ENCODE results near the gene PHACTR1.
"Not testable (repeated sequence)": the region's sequence is repeated elsewhere in the genome, so short reads cannot be mapped to it uniquely, and the experiment has no call there.

PHACTR1 gene

GRCh38 chr6:12716298-12716916 is at the start of gene PHACTR1:
TSS of gene PHACTR1 (plus strand) at chr6:12716767.
- peak; percentile 2 for DNase-seq

GRCh38 chr6:12666886-12667285 is 49.7 kb upstream of the PHACTR1 start:
- no peak for DNase-seq

GRCh38 chr6:12675931-12676330 is 40.6 kb upstream of the PHACTR1 start:
- no peak for DNase-seq

GRCh38 chr6:12679341-12679740 is 37.2 kb upstream of the PHACTR1 start:
- no peak for DNase-seq

GRCh38 chr6:12693122-12693521 is 23.4 kb upstream of the PHACTR1 start:
- no peak for DNase-seq

- DNase-seq = no peak
These were observed 18.3 kb upstream of the PHACTR1 start for GRCh38 chr6:12698298-12698697.

GRCh38 chr6:12704946-12705345 is 11.6 kb upstream of the PHACTR1 start:
- no peak for DNase-seq

- DNase-seq = no peak
These were observed 7.5 kb upstream of the PHACTR1 start for GRCh38 chr6:12709116-12709515.

- peak; percentile 23 for DNase-seq
These were observed 6.9 kb upstream of the PHACTR1 start for GRCh38 chr6:12709556-12710232.

- no peak for DNase-seq
These were observed 5.6 kb upstream of the PHACTR1 start for GRCh38 chr6:12710921-12711320.

GRCh38 chr6:12714022-12714421 is 2.5 kb upstream of the PHACTR1 start:
- DNase-seq = no peak

- DNase-seq = no peak
These were observed 1.1 kb upstream of the PHACTR1 start for GRCh38 chr6:12715437-12715836.

GRCh38 chr6:12717356-12717755 is 789 bp downstream of the PHACTR1 start:
- DNase-seq = no peak

GRCh38 chr6:12718015-12718414 is 1.4 kb downstream of the PHACTR1 start:
- DNase-seq = no peak

- DNase-seq = no peak
These were observed 2.5 kb downstream of the PHACTR1 start for GRCh38 chr6:12719017-12719416.

- no peak for DNase-seq
These were observed 3.7 kb downstream of the PHACTR1 start for GRCh38 chr6:12720310-12720709.

- DNase-seq = no peak
These were observed 8.7 kb downstream of the PHACTR1 start for GRCh38 chr6:12725263-12725662.

GRCh38 chr6:12729467-12729866 is 12.9 kb downstream of the PHACTR1 start:
- no peak for DNase-seq

- DNase-seq = not testable (repeated sequence)
These were observed 14.2 kb downstream of the PHACTR1 start for GRCh38 chr6:12730809-12731208.

- no peak for DNase-seq
These were observed 17.3 kb downstream of the PHACTR1 start for GRCh38 chr6:12733876-12734275.

- no peak for DNase-seq
These were observed 19.2 kb downstream of the PHACTR1 start for GRCh38 chr6:12735786-12736185.

GRCh38 chr6:12748411-12748810 is 31.8 kb downstream of the PHACTR1 start:
- DNase-seq = no peak

- DNase-seq = peak; percentile 38
These were observed 32.4 kb downstream of the PHACTR1 start for GRCh38 chr6:12748815-12749521.

Data from NCI-H1436 (cell line).